Liver (tissue), 9 donors: ENCODE measurements around the gene CAB39. TPM values are rescaled to one million over a fixed set of nuclear protein-coding genes. Genes with fewer than 3 reads are reported as not detected.

Experiments
- DNase-seq: peaks from one replicate; pipeline ENCODE4 v3.0.0-alpha.2; 2017; ENCODE audit warnings: low spot score
- H3K27ac ChIP-seq, 2 donors: one replicate each; pipeline ENCODE4 v1.7.0; 2013; ENCODE audit warnings: inconsistent platforms in 2 of 2, low read length in 2 of 2, control low read depth in 1 of 2, low read depth in 1 of 2, mild to moderate bottlenecking in 1 of 2
- H3K27me3 ChIP-seq, 4 donors: one replicate each; pipeline versions ENCODE4 v1.6.1 to v1.7.0; 2013; ENCODE audit warnings: low read length in 3 of 4, inconsistent platforms in 1 of 4, mild to moderate bottlenecking in 1 of 4, moderate library complexity in 1 of 4; ENCODE audit not compliant: control insufficient read depth in 4 of 4, insufficient read depth in 4 of 4
- H3K36me3 ChIP-seq, 4 donors: one replicate each; pipeline versions ENCODE4 v1.6.1 to v1.7.0; 2013; ENCODE audit warnings: low read length in 3 of 4, mild to moderate bottlenecking in 3 of 4, low read depth in 1 of 4, moderate library complexity in 1 of 4; ENCODE audit not compliant: control insufficient read depth in 4 of 4, insufficient read depth in 3 of 4
- H3K4me1 ChIP-seq, 4 donors: one replicate each; pipeline versions ENCODE4 v1.6.1 to v1.7.0; 2013; ENCODE audit warnings: low read length in 3 of 4, mild to moderate bottlenecking in 3 of 4, moderate library complexity in 1 of 4; ENCODE audit not compliant: control insufficient read depth in 4 of 4, insufficient read depth in 4 of 4
- H3K4me3 ChIP-seq, 3 donors: one replicate each; pipeline versions ENCODE4 v1.6.1 to v1.7.0; 2013; ENCODE audit warnings: low read length in 3 of 3, control low read depth in 1 of 3, low read depth in 1 of 3, mild to moderate bottlenecking in 1 of 3
- H3K9ac ChIP-seq, 2 donors: one replicate each; pipeline ENCODE4 v1.7.0; 2013; ENCODE audit warnings: low read length in 2 of 2, mild to moderate bottlenecking in 2 of 2, moderate library complexity in 2 of 2, control low read depth in 1 of 2, low read depth in 1 of 2
- H3K9me3 ChIP-seq, 4 donors: one replicate each; pipeline versions ENCODE4 v1.6.1 to v1.7.0; 2013; ENCODE audit warnings: low read length in 3 of 4; ENCODE audit not compliant: control insufficient read depth in 4 of 4
- EGR1 ChIP-seq, 2 donors: IDR thresholded peaks; 2 replicates each; pipeline ENCODE4 v1.6.1; 2016 to 2018; ENCODE audit warnings: antibody characterized with exemption in 2 of 2, low read depth in 2 of 2
- FOXA1 ChIP-seq: IDR thresholded peaks from 2 replicates; pipeline ENCODE4 v1.6.1; 2016; ENCODE audit warnings: antibody characterized with exemption
- FOXA2 ChIP-seq: IDR thresholded peaks from 2 replicates; pipeline ENCODE4 v1.6.1; 2016; ENCODE audit warnings: antibody characterized with exemption
- HNF4A ChIP-seq, 2 donors: conservative IDR thresholded peaks; 2 replicates each; pipeline ENCODE4 v1.6.1; 2016; ENCODE audit warnings: antibody characterized with exemption in 2 of 2, mild to moderate bottlenecking in 2 of 2
- HNF4G ChIP-seq: IDR thresholded peaks from 2 replicates; pipeline ENCODE4 v1.6.1; 2016; ENCODE audit warnings: antibody characterized with exemption
- JUND ChIP-seq, 2 donors: IDR thresholded peaks; 2 replicates each; pipeline ENCODE4 v1.6.1; 2016; ENCODE audit warnings: antibody characterized with exemption in 2 of 2
- NR2F2 ChIP-seq: IDR thresholded peaks from 2 replicates; pipeline ENCODE4 v1.6.1; 2016; ENCODE audit warnings: antibody characterized with exemption
- RXRA ChIP-seq, 2 donors: IDR thresholded peaks; 2 replicates each; pipeline ENCODE4 v1.6.1; 2017 to 2018; ENCODE audit warnings: antibody characterized with exemption in 2 of 2, mild to moderate bottlenecking in 1 of 2
- SP1 ChIP-seq: IDR thresholded peaks from 2 replicates; pipeline ENCODE4 v1.6.1; 2018; ENCODE audit warnings: antibody characterized with exemption, mild to moderate bottlenecking
- TAF1 ChIP-seq: conservative IDR thresholded peaks from 2 replicates; pipeline ENCODE4 v1.6.1; 2016; ENCODE audit warnings: antibody characterized with exemption, mild to moderate bottlenecking
- YY1 ChIP-seq: IDR thresholded peaks from 2 replicates; pipeline ENCODE4 v1.6.1; 2016; ENCODE audit warnings: antibody characterized with exemption, mild to moderate bottlenecking
- WGBS: extraction: QIAGEN DNeasy Blood & Tissue Kit; methylation state at CpG from one replicate; pipeline ENCODE4 v1.1.7; 2013; 5-methylcytosine and 5-hydroxymethylcytosine counted together
- polyA plus RNA-seq, 2 donors: library from polyadenylated mRNA; stranded (reverse) in 1 of 2; unstranded in 1 of 2; fragments of 200-250 nt in 1 of 2; fragments of >200 nt in 1 of 2; fragmentation: Nextera tagmentation in 1 of 2; extraction: Ambion mirVana in 1 of 2; gene quantifications; one replicate each; pipeline versions ENCODE4 v1.2.1 to v1.2.3, GENCODE V29; 2013 to 2015
- total RNA-seq, 2 donors: library from RNA; depleted of rRNA; stranded (reverse); fragments of >200 nt; gene quantifications; one replicate each; pipeline ENCODE4 v1.2.3, GENCODE V29; 2014
- TF ChIP-seq, protein P1 (sequence below): IDR thresholded peaks from 2 replicates; pipeline ENCODE4 v1.6.1; 2016; ENCODE audit warnings: antibody characterized with exemption
- TF ChIP-seq, protein P2 (sequence below): IDR thresholded peaks from 2 replicates; pipeline ENCODE4 v1.6.1; 2016; ENCODE audit warnings: antibody characterized with exemption
- TF ChIP-seq, protein P3 (sequence below): IDR thresholded peaks from 2 replicates; pipeline ENCODE4 v1.6.1; 2016; ENCODE audit warnings: antibody characterized with exemption, mild to moderate bottlenecking
- TF ChIP-seq, protein P4 (sequence below): IDR thresholded peaks from 2 replicates; pipeline ENCODE4 v1.6.1; 2016; ENCODE audit warnings: antibody characterized with exemption
- donor health status: healthy.
- donor health status: healthy.
- donor health status: healthy.
- donor health status: healthy.
- donor health status: healthy.

CAB39 gene
- total and polyA plus RNA-seq, 4 donors = 9.2 to 39.8 (median 26.5) TPM

DNA sequence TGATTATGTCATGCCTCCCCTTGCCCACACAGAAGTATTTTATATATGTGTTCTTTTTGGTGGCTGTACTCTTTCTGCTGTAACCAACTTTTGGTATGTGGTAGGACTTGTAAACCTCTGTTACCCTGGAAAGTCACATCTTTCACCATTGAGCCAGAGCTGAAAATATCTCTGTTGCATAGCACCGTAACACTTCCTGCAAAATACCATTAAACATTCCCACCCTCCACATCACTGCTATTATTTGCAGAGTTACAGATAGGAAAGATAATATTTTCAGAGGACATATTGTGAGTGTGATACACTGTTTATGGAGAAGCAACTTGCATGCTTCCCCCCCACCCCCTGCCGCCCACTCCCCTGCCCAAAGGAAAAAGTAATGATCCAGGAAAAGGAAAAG lies 44.8 kb downstream of the CAB39 start:
- no peak for DNase-seq
- H3K4me1 ChIP-seq = peaks cover 0 to 5% (median 2%) of the 10 kb centered on the region in 4 donors
- peaks cover 0 to 14% (median 8%) of the 10 kb centered on the region in 4 donors for H3K36me3 ChIP-seq
- H3K27me3 ChIP-seq = no peaks in the 10 kb centered on the region
- no peak overlapping the region for H3K27ac ChIP-seq
- 91% methylated on average over 2 of the region's 2 CpGs for WGBS
- no peak for TF ChIP-seq TAF1
- no peak for TF ChIP-seq HNF4A (conservative IDR thresholded peaks at IDR 0.05)
- no peak for TF ChIP-seq YY1
- TF ChIP-seq SP1 = no peak
- TF ChIP-seq, protein P1, sequence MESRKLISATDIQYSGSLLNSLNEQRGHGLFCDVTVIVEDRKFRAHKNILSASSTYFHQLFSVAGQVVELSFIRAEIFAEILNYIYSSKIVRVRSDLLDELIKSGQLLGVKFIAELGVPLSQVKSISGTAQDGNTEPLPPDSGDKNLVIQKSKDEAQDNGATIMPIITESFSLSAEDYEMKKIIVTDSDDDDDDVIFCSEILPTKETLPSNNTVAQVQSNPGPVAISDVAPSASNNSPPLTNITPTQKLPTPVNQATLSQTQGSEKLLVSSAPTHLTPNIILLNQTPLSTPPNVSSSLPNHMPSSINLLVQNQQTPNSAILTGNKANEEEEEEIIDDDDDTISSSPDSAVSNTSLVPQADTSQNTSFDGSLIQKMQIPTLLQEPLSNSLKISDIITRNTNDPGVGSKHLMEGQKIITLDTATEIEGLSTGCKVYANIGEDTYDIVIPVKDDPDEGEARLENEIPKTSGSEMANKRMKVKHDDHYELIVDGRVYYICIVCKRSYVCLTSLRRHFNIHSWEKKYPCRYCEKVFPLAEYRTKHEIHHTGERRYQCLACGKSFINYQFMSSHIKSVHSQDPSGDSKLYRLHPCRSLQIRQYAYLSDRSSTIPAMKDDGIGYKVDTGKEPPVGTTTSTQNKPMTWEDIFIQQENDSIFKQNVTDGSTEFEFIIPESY = no peak
- TF ChIP-seq, protein P2, sequence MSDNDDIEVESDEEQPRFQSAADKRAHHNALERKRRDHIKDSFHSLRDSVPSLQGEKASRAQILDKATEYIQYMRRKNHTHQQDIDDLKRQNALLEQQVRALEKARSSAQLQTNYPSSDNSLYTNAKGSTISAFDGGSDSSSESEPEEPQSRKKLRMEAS = no peak
- TF ChIP-seq JUND (IDR thresholded peaks at IDR 0.05) = no peak
- no peak for TF ChIP-seq FOXA1
- no peak for TF ChIP-seq HNF4G
- TF ChIP-seq NR2F2 = no peak
- TF ChIP-seq RXRA (IDR thresholded peaks at IDR 0.05) = no peak
- TF ChIP-seq, protein P3, sequence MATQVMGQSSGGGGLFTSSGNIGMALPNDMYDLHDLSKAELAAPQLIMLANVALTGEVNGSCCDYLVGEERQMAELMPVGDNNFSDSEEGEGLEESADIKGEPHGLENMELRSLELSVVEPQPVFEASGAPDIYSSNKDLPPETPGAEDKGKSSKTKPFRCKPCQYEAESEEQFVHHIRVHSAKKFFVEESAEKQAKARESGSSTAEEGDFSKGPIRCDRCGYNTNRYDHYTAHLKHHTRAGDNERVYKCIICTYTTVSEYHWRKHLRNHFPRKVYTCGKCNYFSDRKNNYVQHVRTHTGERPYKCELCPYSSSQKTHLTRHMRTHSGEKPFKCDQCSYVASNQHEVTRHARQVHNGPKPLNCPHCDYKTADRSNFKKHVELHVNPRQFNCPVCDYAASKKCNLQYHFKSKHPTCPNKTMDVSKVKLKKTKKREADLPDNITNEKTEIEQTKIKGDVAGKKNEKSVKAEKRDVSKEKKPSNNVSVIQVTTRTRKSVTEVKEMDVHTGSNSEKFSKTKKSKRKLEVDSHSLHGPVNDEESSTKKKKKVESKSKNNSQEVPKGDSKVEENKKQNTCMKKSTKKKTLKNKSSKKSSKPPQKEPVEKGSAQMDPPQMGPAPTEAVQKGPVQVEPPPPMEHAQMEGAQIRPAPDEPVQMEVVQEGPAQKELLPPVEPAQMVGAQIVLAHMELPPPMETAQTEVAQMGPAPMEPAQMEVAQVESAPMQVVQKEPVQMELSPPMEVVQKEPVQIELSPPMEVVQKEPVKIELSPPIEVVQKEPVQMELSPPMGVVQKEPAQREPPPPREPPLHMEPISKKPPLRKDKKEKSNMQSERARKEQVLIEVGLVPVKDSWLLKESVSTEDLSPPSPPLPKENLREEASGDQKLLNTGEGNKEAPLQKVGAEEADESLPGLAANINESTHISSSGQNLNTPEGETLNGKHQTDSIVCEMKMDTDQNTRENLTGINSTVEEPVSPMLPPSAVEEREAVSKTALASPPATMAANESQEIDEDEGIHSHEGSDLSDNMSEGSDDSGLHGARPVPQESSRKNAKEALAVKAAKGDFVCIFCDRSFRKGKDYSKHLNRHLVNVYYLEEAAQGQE = no peak
- TF ChIP-seq, protein P4, sequence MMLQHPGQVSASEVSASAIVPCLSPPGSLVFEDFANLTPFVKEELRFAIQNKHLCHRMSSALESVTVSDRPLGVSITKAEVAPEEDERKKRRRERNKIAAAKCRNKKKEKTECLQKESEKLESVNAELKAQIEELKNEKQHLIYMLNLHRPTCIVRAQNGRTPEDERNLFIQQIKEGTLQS = no peak
- no peak for TF ChIP-seq EGR1 (IDR thresholded peaks at IDR 0.05; ENCODE audit: low read depth in 2 of 2)
- H3K9me3 ChIP-seq = no peaks in the 10 kb centered on the region
- no peak overlapping the region for H3K4me3 ChIP-seq
- no peak overlapping the region for H3K9ac ChIP-seq

DNA sequence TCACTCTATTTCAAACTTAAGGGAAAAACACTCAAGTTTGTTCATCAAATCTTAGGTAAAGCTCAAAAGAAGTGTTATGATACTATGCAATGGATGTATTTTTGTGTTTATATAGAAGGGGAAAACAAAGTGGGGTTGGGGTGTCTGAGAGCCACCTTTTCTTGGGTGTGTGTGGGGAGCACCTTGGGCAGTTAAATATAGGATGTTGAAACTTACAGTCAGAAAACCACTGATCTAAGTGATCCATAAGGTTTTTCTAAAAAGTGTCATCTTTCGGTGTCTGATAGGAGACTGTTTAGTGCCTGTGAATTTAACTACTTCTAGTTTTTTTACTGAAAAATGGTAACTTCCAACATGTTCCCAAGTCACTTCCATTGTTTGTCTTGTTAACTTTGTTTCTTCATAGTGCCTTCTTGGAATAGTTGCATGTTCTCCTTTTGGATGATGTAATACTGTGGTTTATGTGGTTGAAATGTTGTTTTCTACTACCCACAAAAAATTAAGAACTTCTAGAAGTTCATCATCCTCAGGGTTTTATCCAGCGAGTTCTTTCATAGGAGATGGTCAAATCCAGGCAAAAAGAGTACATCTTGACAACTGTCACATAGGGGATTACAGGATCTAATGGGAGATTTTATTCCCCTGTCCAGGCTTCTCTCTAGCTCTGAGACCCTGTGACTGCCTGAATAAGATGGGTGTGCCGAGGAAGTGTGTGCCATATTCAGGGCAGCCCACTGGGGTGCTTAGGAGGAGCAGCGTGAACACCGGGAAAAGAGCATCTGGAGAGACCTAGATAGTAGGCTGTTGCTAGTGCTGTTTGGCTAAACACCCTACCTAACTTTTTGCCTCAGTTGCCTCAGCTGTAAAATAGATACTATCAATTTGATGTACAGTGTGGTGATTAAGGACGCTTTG lies 46.2 kb downstream of the CAB39 start:
- Histone ChIP-seq H3K27me3 (no peaks in the 10 kb centered on the region), H3K9me3 (no peaks in the 10 kb centered on the region), H3K9ac (no peak overlapping the region), H3K27ac (no peak overlapping the region), H3K36me3 (peaks cover 0 to 18% (median 8%) of the 10 kb centered on the region in 4 donors), H3K4me1 (peaks cover 0 to 5% (median 2%) of the 10 kb centered on the region in 4 donors), H3K4me3 (no peak overlapping the region)
- TF ChIP-seq FOXA1 (no peak), TAF1 (no peak), YY1 (no peak), EGR1 (IDR thresholded peaks at IDR 0.05; ENCODE audit: low read depth in 2 of 2) (no peak), FOXA2 (no peak), JUND (IDR thresholded peaks at IDR 0.05) (no peak), HNF4A (conservative IDR thresholded peaks at IDR 0.05) (no peak)
- TF ChIP-seq, protein P3 = no peak
- DNase-seq = no peak
- WGBS = 89% methylated on average over 6 of the region's 6 CpGs
